Right lobe of liver (tissue), 6 donors: ENCODE results near the gene DGKE. TPM values are rescaled to one million over a fixed set of nuclear protein-coding genes. Genes with fewer than 3 reads are reported as not detected.

Experiments used
- ATAC-seq, 4 donors: fragments of 200-7000 bp; cut with Tn5 transposase; one replicate each; pipeline ENCODE4 v1.9.1; 2020; ENCODE audit warnings: mild to moderate bottlenecking in 4 of 4, moderate library complexity in 4 of 4
- DNase-seq, 3 donors: peaks; one replicate each; pipeline ENCODE4 v3.0.0-alpha.2; 2020
- H3K27ac ChIP-seq, 3 donors: fragments of 200-600 bp; one replicate each; pipeline ENCODE4 v1.8.0; 2022
- H3K27me3 ChIP-seq, 2 donors: fragments of 200-600 bp; one replicate each; pipeline ENCODE4 v1.8.0; 2022
- H3K36me3 ChIP-seq, 4 donors: fragments of 200-600 bp; sonication (generic) in 1 of 4; one replicate each; pipeline versions ENCODE4 v1.5.1 to v1.8.0; 2017 to 2022; ENCODE audit warnings: control low read depth in 1 of 4
- H3K4me1 ChIP-seq, 4 donors: fragments of 200-600 bp; sonication (generic) in 1 of 4; one replicate each; pipeline versions ENCODE4 v1.5.1 to v1.8.0; 2017 to 2022; ENCODE audit warnings: control low read depth in 1 of 4
- H3K4me3 ChIP-seq, 3 donors: fragments of 200-600 bp; one replicate each; pipeline ENCODE4 v1.8.0; 2022
- H3K9me3 ChIP-seq, 4 donors: fragments of 200-600 bp; sonication (generic) in 1 of 4; one replicate each; pipeline versions ENCODE4 v1.5.1 to v1.8.0; 2017 to 2022; ENCODE audit warnings: control low read depth in 1 of 4
- CTCF ChIP-seq, 4 donors: fragments of 200-600 bp in 3 of 4; fragments of 450-650 bp in 1 of 4; IDR thresholded peaks; one replicate each; pipeline versions ENCODE4 v1.5.1 to v1.8.0; 2016 to 2022; ENCODE audit warnings: antibody characterized with exemption in 4 of 4, mild to moderate bottlenecking in 2 of 4
- POLR2A ChIP-seq: fragments of 450-650 bp; IDR thresholded peaks from one replicate; pipeline ENCODE4 v1.6.1; 2017; ENCODE audit warnings: antibody characterized with exemption, mild to moderate bottlenecking
- WGBS: methylation state at CpG from one replicate; pipeline ENCODE4 v1.1.6; 2018; ENCODE audit warnings: low coverage, low lambda C conversion rate; ENCODE audit not compliant: insufficient coverage; ENCODE audit errors: missing lambda C conversion rate; 5-methylcytosine and 5-hydroxymethylcytosine counted together
- intact Hi-C, 2 donors: fragments of 100-400 bp; cut with DNase I; formaldehyde crosslinking; loops; one replicate each; pipeline versions ENCODE4 v1.11.2 to v1.14.1; 2022
- total RNA-seq, 6 experiments: library from RNA; depleted of rRNA in 2 of 6; stranded (reverse); fragments of >200 nt in 2 of 6; fragmentation: NEBNext Ultra II Directional in 3 of 6; extraction: Animal tissue kit (Norgen Biotek cat#: 25700) in 3 of 6; gene quantifications; one replicate each; pipeline versions ENCODE4 v1.1.0 to v1.2.4, GENCODE V29; 2016 to 2023
- donor health status: DM: no; HTN: yes; CAD: no.
- donor health status: DM: no; HTN: no; CAD: no.
- donor health status: DM: no; HTN: no; CAD: no.
- donor health status: DM: no; HTN: yes; CAD: no.
- donor health status: DM: no; HTN: yes; CAD: no.

The DGKE gene
- total RNA-seq, 6 experiments from 2014 or later = 2.2 to 10.4 (median 3.4) TPM

- no peaks in the 10 kb centered on the region for H3K9me3 ChIP-seq
- H3K4me1 ChIP-seq = peaks cover 0 to 7% (median 0%) of the 10 kb centered on the region in 4 donors
- ATAC-seq (no peak), DNase-seq (no peak)
- TF ChIP-seq CTCF (IDR thresholded peaks at IDR 0.05) = no peak
- no peak for TF ChIP-seq POLR2A
- H3K4me3 ChIP-seq = no peak overlapping the region
- H3K27ac ChIP-seq = no peak overlapping the region
- 91% methylated on average over 7 of the region's 7 CpGs for WGBS
- no peaks in the 10 kb centered on the region for H3K36me3 ChIP-seq
- no peaks in the 10 kb centered on the region for H3K27me3 ChIP-seq
- intact Hi-C loops = no loop called here
These were observed 45.3 kb downstream of the DGKE start for GRCh38 chr17:56879280-56879679.

- H3K4me3 ChIP-seq = no peak overlapping the region
- ATAC-seq = no peak
- 68% methylated on average over 3 of the region's 3 CpGs for WGBS
These were observed 46.2 kb downstream of the DGKE start for GRCh38 chr17:56880133-56880532.

GRCh38 chr17:56880571-56880970, 46.6 kb downstream of the DGKE start:
- DNase-seq (no peak), ATAC-seq (no peak)
- H3K9me3 ChIP-seq = no peaks in the 10 kb centered on the region
- H3K36me3 ChIP-seq = no peaks in the 10 kb centered on the region
- intact Hi-C loops = no loop called here
- H3K27ac ChIP-seq = no peak overlapping the region
- no peaks in the 10 kb centered on the region for H3K27me3 ChIP-seq
- peaks cover 0 to 7% (median 0%) of the 10 kb centered on the region in 4 donors for H3K4me1 ChIP-seq
- 50% methylated on average over 5 of the region's 8 CpGs for WGBS
- H3K4me3 ChIP-seq = no peak overlapping the region
- TF ChIP-seq CTCF (IDR thresholded peaks at IDR 0.05) = no peak
- no peak for TF ChIP-seq POLR2A

More at GRCh38 chr17:56880133-56880532, 46.2 kb downstream of the DGKE start:
- intact Hi-C loops = no loop called here
- H3K27ac ChIP-seq = no peak overlapping the region
- TF ChIP-seq POLR2A = no peak
- no peak for TF ChIP-seq CTCF (IDR thresholded peaks at IDR 0.05)
- no peaks in the 10 kb centered on the region for H3K36me3 ChIP-seq
- DNase-seq = no peak
- peaks cover 0 to 7% (median 0%) of the 10 kb centered on the region in 4 donors for H3K4me1 ChIP-seq
- H3K9me3 ChIP-seq = no peaks in the 10 kb centered on the region
- H3K27me3 ChIP-seq = no peaks in the 10 kb centered on the region

- no peak for TF ChIP-seq POLR2A
- Histone ChIP-seq H3K4me1 (peaks cover 0 to 9% (median 0%) of the 10 kb centered on the region in 4 donors), H3K27me3 (no peaks in the 10 kb centered on the region), H3K9me3 (no peaks in the 10 kb centered on the region), H3K27ac (no peak overlapping the region), H3K4me3 (no peak overlapping the region), H3K36me3 (no peaks in the 10 kb centered on the region)
- intact Hi-C loops = no loop called here
- DNase-seq (no peak), ATAC-seq (peak; percentile 33 to 52 (median 45))
- WGBS = 31% methylated on average over 2 of the region's 3 CpGs
These were observed 47.8 kb downstream of the DGKE start for GRCh38 chr17:56881685-56882295.

- H3K4me3 ChIP-seq = no peak overlapping the region
- intact Hi-C loops = no loop called here
These were observed 49.7 kb downstream of the DGKE start for GRCh38 chr17:56883616-56884015.

More at GRCh38 chr17:56883616-56884015, 49.7 kb downstream of the DGKE start:
- DNase-seq (no peak), ATAC-seq (no peak)
- peaks cover 0 to 11% (median 0%) of the 10 kb centered on the region in 4 donors for H3K4me1 ChIP-seq
- H3K27me3 ChIP-seq = no peaks in the 10 kb centered on the region
- H3K36me3 ChIP-seq = peaks cover 0 to 2% (median 0%) of the 10 kb centered on the region in 4 donors
- no peak overlapping the region for H3K27ac ChIP-seq
- TF ChIP-seq CTCF (IDR thresholded peaks at IDR 0.05) (no peak), POLR2A (no peak)
- 17% methylated on average over 1 of the region's 1 CpG for WGBS
- H3K9me3 ChIP-seq = peaks cover 0 to 5% (median 0%) of the 10 kb centered on the region in 4 donors
